ENCODE results near the gene CMKLR1. TPM values are rescaled to one million over a fixed set of nuclear protein-coding genes. Genes with fewer than 3 reads are reported as not detected.
A peak's percentile ranks its signal among the peaks of the same experiment; 100 is the strongest.

CMKLR1 gene
- total and polyA plus RNA-seq, 2 experiments from 2014 or later, result 0.06 TPM; not detected in 1

DNA sequence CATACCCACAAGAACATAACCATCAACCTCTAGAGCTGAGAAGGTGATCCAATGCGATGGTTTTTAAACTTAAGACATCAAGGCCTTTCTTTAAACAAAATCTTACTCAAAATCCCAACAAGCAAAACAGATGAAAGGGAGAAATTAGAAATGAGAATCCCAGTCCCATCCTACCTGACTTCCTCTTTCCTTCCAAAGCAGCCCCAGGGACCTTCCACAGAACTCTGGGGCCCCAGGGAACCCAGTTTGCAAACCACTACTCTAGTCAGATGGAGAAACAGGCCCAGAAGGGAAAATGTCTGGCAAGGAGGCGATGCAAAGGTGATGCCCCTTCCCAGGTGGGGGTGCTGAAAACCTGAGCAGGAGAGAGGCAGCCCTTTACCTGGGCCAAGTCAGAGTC lies 29.0 kb upstream of the CMKLR1 start:
- Histone ChIP-seq H3K36me3 (no peaks in the 10 kb centered on the region), H3K27me3 (no peaks in the 10 kb centered on the region), H3K9me3 (ENCODE audit: low read depth) (no peaks in the 10 kb centered on the region), H3K4me3 (no peak overlapping the region), H3K4me1 (ENCODE audit: low read depth) (no peaks in the 10 kb centered on the region), H3K27ac (no peak overlapping the region)
- no peak for DNase-seq (ENCODE audit: low read depth in 1 of 2, low spot score in 1 of 2)
- TF ChIP-seq, protein P1, sequence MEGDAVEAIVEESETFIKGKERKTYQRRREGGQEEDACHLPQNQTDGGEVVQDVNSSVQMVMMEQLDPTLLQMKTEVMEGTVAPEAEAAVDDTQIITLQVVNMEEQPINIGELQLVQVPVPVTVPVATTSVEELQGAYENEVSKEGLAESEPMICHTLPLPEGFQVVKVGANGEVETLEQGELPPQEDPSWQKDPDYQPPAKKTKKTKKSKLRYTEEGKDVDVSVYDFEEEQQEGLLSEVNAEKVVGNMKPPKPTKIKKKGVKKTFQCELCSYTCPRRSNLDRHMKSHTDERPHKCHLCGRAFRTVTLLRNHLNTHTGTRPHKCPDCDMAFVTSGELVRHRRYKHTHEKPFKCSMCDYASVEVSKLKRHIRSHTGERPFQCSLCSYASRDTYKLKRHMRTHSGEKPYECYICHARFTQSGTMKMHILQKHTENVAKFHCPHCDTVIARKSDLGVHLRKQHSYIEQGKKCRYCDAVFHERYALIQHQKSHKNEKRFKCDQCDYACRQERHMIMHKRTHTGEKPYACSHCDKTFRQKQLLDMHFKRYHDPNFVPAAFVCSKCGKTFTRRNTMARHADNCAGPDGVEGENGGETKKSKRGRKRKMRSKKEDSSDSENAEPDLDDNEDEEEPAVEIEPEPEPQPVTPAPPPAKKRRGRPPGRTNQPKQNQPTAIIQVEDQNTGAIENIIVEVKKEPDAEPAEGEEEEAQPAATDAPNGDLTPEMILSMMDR (IDR thresholded peaks at IDR 0.05; ENCODE audit: low read depth, low read length), result no peak

DNA sequence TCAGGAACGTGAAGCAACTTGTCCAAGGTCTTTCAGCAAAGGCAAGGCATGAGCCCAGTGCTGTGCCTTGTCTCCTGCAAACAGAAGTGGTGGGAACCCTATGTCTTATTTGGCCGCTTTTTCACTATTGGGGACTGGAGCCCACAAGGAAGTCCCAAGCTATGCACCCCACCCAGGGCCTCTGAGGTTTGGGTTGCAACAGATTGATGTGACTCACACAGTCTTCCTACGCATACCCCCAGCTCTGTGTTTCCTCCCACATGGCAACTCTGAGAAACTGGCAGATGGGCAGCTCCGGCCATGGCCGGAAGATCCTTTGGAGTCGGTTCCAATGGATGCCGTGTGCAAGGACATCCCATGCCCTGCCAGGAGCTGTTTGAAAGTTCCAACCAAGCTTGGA lies 28.3 kb upstream of the CMKLR1 start:
- Histone ChIP-seq H3K27me3 (no peaks in the 10 kb centered on the region), H3K27ac (no peak overlapping the region), H3K36me3 (no peaks in the 10 kb centered on the region), H3K4me1 (ENCODE audit: low read depth) (no peaks in the 10 kb centered on the region), H3K4me3 (no peak overlapping the region), H3K9me3 (ENCODE audit: low read depth) (no peaks in the 10 kb centered on the region)
- TF ChIP-seq, protein P1 (IDR thresholded peaks at IDR 0.05; ENCODE audit: low read depth, low read length), result no peak
- DNase-seq (ENCODE audit: low read depth in 1 of 2, low spot score in 1 of 2), result peak in 1 of 2 donors; percentile 80

DNA sequence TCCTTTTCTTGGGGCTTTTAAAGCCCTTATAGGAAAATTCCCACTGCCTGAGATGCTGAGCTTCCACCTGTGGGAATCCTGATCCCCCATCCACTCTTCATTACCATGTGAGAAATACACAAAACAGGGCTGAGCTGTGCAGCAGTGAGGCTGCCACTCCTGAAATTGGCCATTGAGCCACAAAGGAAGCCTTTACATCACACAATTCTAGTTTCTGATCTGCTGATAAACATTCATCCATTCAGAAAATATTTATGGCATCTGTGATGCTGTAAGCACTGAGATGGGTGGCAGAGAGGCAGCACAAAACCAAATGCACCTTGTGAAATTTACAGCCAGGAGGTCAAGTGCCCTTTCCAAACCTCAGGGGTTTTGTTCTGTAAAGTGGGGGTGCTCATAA lies 26.2 kb upstream of the CMKLR1 start:
- no peak overlapping the region for H3K27ac ChIP-seq
- H3K9me3 ChIP-seq (ENCODE audit: low read depth), result no peaks in the 10 kb centered on the region
- no peak overlapping the region for H3K4me3 ChIP-seq
- H3K27me3 ChIP-seq, result no peaks in the 10 kb centered on the region
- no peaks in the 10 kb centered on the region for H3K36me3 ChIP-seq
- no peak for DNase-seq (ENCODE audit: low read depth in 1 of 2, low spot score in 1 of 2)
- TF ChIP-seq, protein P1 (IDR thresholded peaks at IDR 0.05; ENCODE audit: low read depth, low read length), result no peak
- no peaks in the 10 kb centered on the region for H3K4me1 ChIP-seq (ENCODE audit: low read depth)

DNA sequence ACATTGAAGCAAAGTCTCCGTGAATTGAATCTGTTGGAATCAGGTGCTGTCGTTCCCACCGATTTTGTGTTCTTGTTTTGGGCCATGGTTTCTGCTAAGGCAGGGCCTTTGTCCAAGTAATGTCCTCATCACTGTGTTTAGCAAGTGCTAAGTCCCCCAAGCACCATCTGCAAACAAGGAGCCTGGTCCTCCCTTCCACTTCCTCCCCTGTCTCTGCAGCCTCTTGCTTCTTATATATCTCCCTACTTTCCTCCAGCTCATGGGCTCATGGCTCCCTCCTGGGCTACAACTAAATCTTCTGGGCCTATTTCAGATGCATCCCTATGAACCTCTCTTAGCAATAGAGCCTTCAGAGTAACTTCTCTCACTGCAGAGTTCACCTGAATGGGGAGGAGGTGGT lies 25.8 kb upstream of the CMKLR1 start:
- Histone ChIP-seq H3K4me3 (no peak overlapping the region), H3K27ac (no peak overlapping the region), H3K36me3 (no peaks in the 10 kb centered on the region), H3K27me3 (no peaks in the 10 kb centered on the region), H3K4me1 (ENCODE audit: low read depth) (no peaks in the 10 kb centered on the region), H3K9me3 (ENCODE audit: low read depth) (no peaks in the 10 kb centered on the region)
- no peak for DNase-seq (ENCODE audit: low read depth in 1 of 2, low spot score in 1 of 2)
- TF ChIP-seq, protein P1 (IDR thresholded peaks at IDR 0.05; ENCODE audit: low read depth, low read length), result no peak

DNA sequence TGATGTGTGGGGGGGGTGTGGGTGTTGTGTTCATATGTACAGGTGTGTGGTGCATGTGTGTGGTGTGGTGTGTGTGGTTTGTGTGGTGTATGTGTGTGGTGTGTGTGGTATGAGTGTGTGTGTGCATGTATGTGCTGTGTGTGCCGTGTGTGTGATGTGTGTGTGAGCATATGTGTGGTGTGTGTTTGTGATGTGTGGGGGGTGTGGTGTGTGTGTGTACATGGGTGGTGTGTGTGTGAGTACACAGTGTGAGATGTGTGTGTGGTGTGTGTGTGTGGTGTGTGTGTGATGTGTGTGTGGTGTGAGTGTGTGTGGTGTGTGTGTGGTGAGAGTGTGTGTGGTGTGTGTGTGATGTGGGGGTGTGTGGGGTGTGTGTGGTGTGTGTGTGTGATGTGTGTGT lies 24.5 kb upstream of the CMKLR1 start:
- no peaks in the 10 kb centered on the region for H3K9me3 ChIP-seq (ENCODE audit: low read depth)
- no peaks in the 10 kb centered on the region for H3K36me3 ChIP-seq
- TF ChIP-seq, protein P1 (IDR thresholded peaks at IDR 0.05; ENCODE audit: low read depth, low read length), result no peak
- no peak overlapping the region for H3K27ac ChIP-seq
- DNase-seq (ENCODE audit: low read depth in 1 of 2, low spot score in 1 of 2), result no peak
- H3K27me3 ChIP-seq, result no peaks in the 10 kb centered on the region
- no peak overlapping the region for H3K4me3 ChIP-seq
- no peaks in the 10 kb centered on the region for H3K4me1 ChIP-seq (ENCODE audit: low read depth)

DNA sequence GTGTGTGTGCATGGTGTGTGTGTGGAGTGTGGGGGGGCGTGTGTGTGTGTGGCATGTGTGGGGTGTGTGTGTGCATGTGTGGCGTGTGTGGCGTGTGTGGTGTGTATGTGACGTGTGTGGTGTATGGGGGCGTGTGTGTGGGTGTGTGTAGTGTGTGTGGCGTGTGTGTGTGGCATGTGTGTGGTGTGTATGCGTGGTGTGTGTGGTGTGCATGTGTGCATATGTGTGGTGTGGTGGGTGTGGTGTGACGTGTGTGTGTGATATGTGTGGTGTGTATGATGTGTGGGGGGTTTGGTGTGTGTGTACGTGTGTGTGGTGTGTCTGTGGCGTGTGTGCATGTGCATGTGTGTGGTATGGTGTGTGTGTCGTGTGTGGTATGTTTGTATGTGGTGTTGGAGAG lies 24.1 kb upstream of the CMKLR1 start:
- Histone ChIP-seq H3K36me3 (no peaks in the 10 kb centered on the region), H3K4me1 (ENCODE audit: low read depth) (no peaks in the 10 kb centered on the region), H3K27ac (no peak overlapping the region), H3K4me3 (no peak overlapping the region), H3K9me3 (ENCODE audit: low read depth) (no peaks in the 10 kb centered on the region), H3K27me3 (no peaks in the 10 kb centered on the region)
- no peak for DNase-seq (ENCODE audit: low read depth in 1 of 2, low spot score in 1 of 2)
- TF ChIP-seq, protein P1 (IDR thresholded peaks at IDR 0.05; ENCODE audit: low read depth, low read length), result no peak
